Caco-2 (cell line): ENCODE data around the gene RIMS3. TPM values are rescaled to one million over a fixed set of nuclear protein-coding genes. Genes with fewer than 3 reads are reported as not detected.

Experiments
- BruUV-seq: library from RNA; stranded (reverse); fragments of 400-500 nt; replicated peaks from 2 replicates; lab custom pipeline; 2021; lab: Mats Ljungman, UMichigan
- CTCF ChIA-PET: fragments of 300-600 bp; sonication (Branson Sonifier 250); formaldehyde crosslinking; loops from one replicate; lab custom pipeline; 2022; ENCODE audit warnings: antibody characterized with exemption; lab: Charles Lee
- POLR2A ChIA-PET: fragments of 300-600 bp; sonication (Branson Sonifier 250); formaldehyde crosslinking; loops from one replicate; lab custom pipeline; 2022; ENCODE audit warnings: antibody characterized with exemption; lab: Charles Lee
- DNase-seq, 2 experiments: peaks; one replicate each; pipeline versions ENCODE4 v3.0.0 to v3.0.0-alpha.2; 2020 to 2022
- H3K27me3 ChIP-seq: replicated peaks from 2 replicates; pipeline ENCODE4 v1.6.0; 2011; ENCODE audit warnings: low read length; ENCODE audit not compliant: control insufficient read depth, insufficient read depth
- H3K36me3 ChIP-seq: 2 replicates; pipeline ENCODE4 v1.5.1; 2011; ENCODE audit warnings: low read length; ENCODE audit not compliant: control insufficient read depth, insufficient read depth
- H3K4me1 ChIP-seq: fragments of 250-450 bp; sonication (Bioruptor Pico); 2 replicates; pipeline ENCODE4 v1.5.1; 2020; ENCODE audit warnings: mild to moderate bottlenecking
- H3K4me3 ChIP-seq: 2 replicates; pipeline ENCODE4 v1.5.1; 2011; ENCODE audit warnings: low read depth, mild to moderate bottlenecking, control low read depth, low read length
- H3K9me3 ChIP-seq: fragments of 250-450 bp; sonication (Bioruptor Pico); 2 replicates; pipeline ENCODE4 v1.5.1; 2020; ENCODE audit warnings: mild to moderate bottlenecking, moderate library complexity
- H3K27ac Mint-ChIP-seq: one replicate; pipeline ENCODE4 v1.8.0; 2022; ENCODE audit warnings: mixed read lengths; ENCODE audit not compliant: unreplicated experiment
- H3K27me3 Mint-ChIP-seq: one replicate; pipeline ENCODE4 v1.8.0; 2022; ENCODE audit warnings: mixed read lengths; ENCODE audit not compliant: insufficient read depth, unreplicated experiment
- H3K36me3 Mint-ChIP-seq: one replicate; pipeline ENCODE4 v1.8.0; 2022; ENCODE audit warnings: mild to moderate bottlenecking, mixed read lengths; ENCODE audit not compliant: insufficient read depth, unreplicated experiment
- H3K4me1 Mint-ChIP-seq: one replicate; pipeline ENCODE4 v1.8.0; 2022; ENCODE audit warnings: low read depth, mixed read lengths; ENCODE audit not compliant: unreplicated experiment
- H3K4me3 Mint-ChIP-seq: one replicate; pipeline ENCODE4 v1.8.0; 2022; ENCODE audit warnings: mild to moderate bottlenecking, moderate library complexity, mixed read lengths; ENCODE audit not compliant: unreplicated experiment
- H3K9me3 Mint-ChIP-seq: one replicate; pipeline ENCODE4 v1.8.0; 2022; ENCODE audit warnings: mixed read lengths; ENCODE audit not compliant: unreplicated experiment
- CTCF ChIP-seq, 2 experiments: fragments of 200-600 bp in 1 of 2; IDR thresholded peaks; 1 replicate in 1 of 2; 2 replicates in 1 of 2; pipeline versions ENCODE4 v1.5.1 to v1.8.0; 2011 to 2022; ENCODE audit warnings: antibody characterized with exemption in 1 of 2, control low read depth in 1 of 2, inconsistent platforms in 1 of 2, low read depth in 1 of 2, low read length in 1 of 2, mild to moderate bottlenecking in 1 of 2, moderate library complexity in 1 of 2; ENCODE audit not compliant: insufficient read depth in 1 of 2, severe bottlenecking in 1 of 2, unreplicated experiment in 1 of 2
- intact Hi-C: fragments of 100-400 bp; cut with micrococcal nuclease; formaldehyde crosslinking; loops from one replicate; pipeline ENCODE4 v1.10.0; 2022; ENCODE audit not compliant: unreplicated experiment
- total RNA-seq: library from RNA; stranded (reverse); gene quantifications from 2 replicates; pipeline ENCODE4 v1.2.3, GENCODE V29; 2022

Gene RIMS3
- total RNA-seq, 1 experiment from 2014 or later: 3.1 TPM

GRCh38 chr1:40618108-40618507 is 47.4 kb downstream of the RIMS3 start:
- H3K36me3 Mint-ChIP-seq: no peaks in the 10 kb centered on the region
- H3K36me3 ChIP-seq: no peaks in the 10 kb centered on the region
- ChIA-PET POLR2A (no interaction called here), CTCF (no interaction called here)
- no peak overlapping the region for H3K4me3 ChIP-seq
- no peaks in the 10 kb centered on the region for H3K4me1 ChIP-seq
- no TSS peak for BruUV-seq
- peaks cover 7% of the 10 kb centered on the region for H3K27me3 Mint-ChIP-seq
- H3K9me3 Mint-ChIP-seq: no peaks in the 10 kb centered on the region
- H3K9me3 ChIP-seq: no peaks in the 10 kb centered on the region; the same call in 1 of the 2 replicates
- no peak overlapping the region for H3K27ac Mint-ChIP-seq
- H3K4me3 Mint-ChIP-seq: no peak overlapping the region
- DNase-seq: no peak
- intact Hi-C loops: no loop called here
- no peaks in the 10 kb centered on the region for H3K27me3 ChIP-seq
- H3K4me1 Mint-ChIP-seq: no peaks in the 10 kb centered on the region
- TF ChIP-seq CTCF (IDR thresholded peaks at IDR 0.05; ENCODE audit: insufficient read depth in 1 of 2, low read depth in 1 of 2, low read length in 1 of 2, severe bottlenecking in 1 of 2, unreplicated experiment in 1 of 2): no peak

GRCh38 chr1:40612345-40612831 is 53.1 kb downstream of the RIMS3 start:
- POLR2A ChIA-PET: no interaction called here
- CTCF ChIA-PET: no interaction called here
- H3K36me3 Mint-ChIP-seq: peaks cover under 1% of the 10 kb centered on the region

GRCh38 chr1:40610156-40610555 is 55.3 kb downstream of the RIMS3 start:
- no peaks in the 10 kb centered on the region for H3K4me1 ChIP-seq
- H3K4me3 ChIP-seq: no peak overlapping the region
- CTCF ChIA-PET: no interaction called here
- no peaks in the 10 kb centered on the region for H3K36me3 ChIP-seq
- no peaks in the 10 kb centered on the region for H3K9me3 ChIP-seq
- H3K27me3 Mint-ChIP-seq: no peaks in the 10 kb centered on the region
- no peak overlapping the region for H3K4me3 Mint-ChIP-seq
- H3K27me3 ChIP-seq: no peaks in the 10 kb centered on the region
- BruUV-seq: no TSS peak
- POLR2A ChIA-PET: no interaction called here
- peaks cover 6% of the 10 kb centered on the region for H3K36me3 Mint-ChIP-seq
- no peak for DNase-seq
- no peaks in the 10 kb centered on the region for H3K4me1 Mint-ChIP-seq
- H3K27ac Mint-ChIP-seq: no peak overlapping the region
- H3K9me3 Mint-ChIP-seq: no peaks in the 10 kb centered on the region
- intact Hi-C loops: loop anchor here (5.0 kb wide), 1 partner anchor 57 kb away; the partner anchor contains the start of gene RIMS3
- TF ChIP-seq CTCF (IDR thresholded peaks at IDR 0.05; ENCODE audit: insufficient read depth in 1 of 2, low read depth in 1 of 2, low read length in 1 of 2, severe bottlenecking in 1 of 2, unreplicated experiment in 1 of 2): no peak

More at GRCh38 chr1:40612345-40612831, 53.1 kb downstream of the RIMS3 start:
- TF ChIP-seq CTCF (IDR thresholded peaks at IDR 0.05; ENCODE audit: insufficient read depth in 1 of 2, low read depth in 1 of 2, low read length in 1 of 2, severe bottlenecking in 1 of 2, unreplicated experiment in 1 of 2): peak; percentile 33 to 57
- Mint-ChIP-seq H3K4me3 (no peak overlapping the region), H3K9me3 (no peaks in the 10 kb centered on the region), H3K27ac (no peak overlapping the region), H3K4me1 (no peaks in the 10 kb centered on the region), H3K27me3 (peaks cover 1% of the 10 kb centered on the region)
- H3K36me3 ChIP-seq: no peaks in the 10 kb centered on the region
- no peaks in the 10 kb centered on the region for H3K27me3 ChIP-seq
- no peak overlapping the region for H3K4me3 ChIP-seq
- peak; percentile 44 to 60 for DNase-seq
- no peaks in the 10 kb centered on the region for H3K4me1 ChIP-seq
- BruUV-seq: no TSS peak
- no peaks in the 10 kb centered on the region; the same call in 1 of the 2 replicates for H3K9me3 ChIP-seq
- intact Hi-C loops: loop anchor here (1.0 to 5.0 kb wide), 3 partner anchors 20 to 238 kb away; partner anchors contain the start of gene RIMS3
